ENCODE results near the gene JAGN1. TPM values are rescaled to one million over a fixed set of nuclear protein-coding genes. Genes with fewer than 3 reads are reported as not detected.

JAGN1 gene
- total and polyA plus RNA-seq, 4 donors = 19.8 to 34.1 (median 24.4) TPM

DNA sequence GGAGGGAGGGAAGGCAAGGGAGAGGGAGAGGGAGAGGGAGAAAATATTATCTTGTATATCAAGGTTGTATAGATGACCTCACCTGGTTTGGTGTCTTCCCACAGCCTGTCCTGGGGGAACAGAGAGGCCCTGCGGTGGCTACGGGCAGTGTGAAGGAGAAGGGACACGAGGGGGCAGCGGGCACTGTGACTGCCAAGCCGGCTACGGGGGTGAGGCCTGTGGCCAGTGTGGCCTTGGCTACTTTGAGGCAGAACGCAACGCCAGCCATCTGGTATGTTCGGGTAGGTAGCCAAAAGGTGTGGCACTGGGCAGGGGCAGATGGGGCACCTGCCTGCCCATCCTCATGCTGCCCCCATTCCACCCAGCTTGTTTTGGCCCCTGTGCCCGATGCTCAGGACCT is 50.3 kb downstream of the JAGN1 start:
- intact Hi-C loops (cut with DNase I) = no loop called here
- no peaks in the 10 kb centered on the region for H3K27me3 ChIP-seq (ENCODE audit: control insufficient read depth in 1 of 2, insufficient read depth in 2 of 2, low read length in 1 of 2)
- 92 to 96% methylated on average over 10 of the region's 10 CpGs for WGBS, 2 donors
- H3K4me3 ChIP-seq (ENCODE audit: low read length in 2 of 2) = no peak overlapping the region
- H3K36me3 ChIP-seq (ENCODE audit: control insufficient read depth in 1 of 2, insufficient read depth in 2 of 2, low read length in 1 of 2) = no peaks in the 10 kb centered on the region
- DNase-seq = peak in 1 of 2 donors; percentile 63
- no peaks in the 10 kb centered on the region for H3K4me1 ChIP-seq (ENCODE audit: control insufficient read depth in 1 of 2, insufficient read depth in 2 of 2, low read length in 2 of 2)
- no peak overlapping the region for H3K27ac ChIP-seq (ENCODE audit: low read depth in 1 of 2, low read length in 2 of 2)
- ATAC-seq (ENCODE audit: low FRiP score) = no peak
- no peaks in the 10 kb centered on the region for H3K9me3 ChIP-seq (ENCODE audit: control insufficient read depth, low read length)

DNA sequence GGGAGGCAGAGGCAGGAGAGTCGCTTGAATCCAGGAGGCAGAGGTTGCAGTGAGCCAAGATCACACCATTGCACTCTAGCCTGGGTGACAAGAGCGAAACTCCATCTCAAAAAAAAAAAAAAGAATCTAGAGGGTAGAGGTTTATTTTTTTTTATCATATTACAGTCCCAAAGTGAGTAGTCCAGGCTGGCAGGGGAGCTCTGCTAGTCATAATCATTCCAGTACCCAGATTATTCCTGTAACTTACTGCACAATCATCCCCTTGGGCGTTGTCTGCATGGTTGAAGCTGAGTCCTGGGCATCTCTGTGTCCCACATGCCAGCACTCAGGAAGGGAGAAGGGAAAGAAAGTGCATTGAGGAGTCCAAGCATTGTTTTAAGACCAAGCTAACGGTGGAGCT is 51.8 kb downstream of the JAGN1 start:
- Histone ChIP-seq H3K36me3 (ENCODE audit: control insufficient read depth in 1 of 2, insufficient read depth in 2 of 2, low read length in 1 of 2) (no peaks in the 10 kb centered on the region), H3K9me3 (ENCODE audit: control insufficient read depth, low read length) (no peaks in the 10 kb centered on the region), H3K27me3 (ENCODE audit: control insufficient read depth in 1 of 2, insufficient read depth in 2 of 2, low read length in 1 of 2) (no peaks in the 10 kb centered on the region), H3K27ac (ENCODE audit: low read depth in 1 of 2, low read length in 2 of 2) (no peak overlapping the region), H3K4me1 (ENCODE audit: control insufficient read depth in 1 of 2, insufficient read depth in 2 of 2, low read length in 2 of 2) (no peaks in the 10 kb centered on the region), H3K4me3 (ENCODE audit: low read length in 2 of 2) (no peak overlapping the region)
- peak in 1 of 2 donors; percentile 2 for DNase-seq
- intact Hi-C loops (cut with DNase I) = no loop called here
- no peak for ATAC-seq (ENCODE audit: low FRiP score)
- 77 to 84% methylated on average over 4 of the region's 4 CpGs for WGBS, 2 donors

DNA sequence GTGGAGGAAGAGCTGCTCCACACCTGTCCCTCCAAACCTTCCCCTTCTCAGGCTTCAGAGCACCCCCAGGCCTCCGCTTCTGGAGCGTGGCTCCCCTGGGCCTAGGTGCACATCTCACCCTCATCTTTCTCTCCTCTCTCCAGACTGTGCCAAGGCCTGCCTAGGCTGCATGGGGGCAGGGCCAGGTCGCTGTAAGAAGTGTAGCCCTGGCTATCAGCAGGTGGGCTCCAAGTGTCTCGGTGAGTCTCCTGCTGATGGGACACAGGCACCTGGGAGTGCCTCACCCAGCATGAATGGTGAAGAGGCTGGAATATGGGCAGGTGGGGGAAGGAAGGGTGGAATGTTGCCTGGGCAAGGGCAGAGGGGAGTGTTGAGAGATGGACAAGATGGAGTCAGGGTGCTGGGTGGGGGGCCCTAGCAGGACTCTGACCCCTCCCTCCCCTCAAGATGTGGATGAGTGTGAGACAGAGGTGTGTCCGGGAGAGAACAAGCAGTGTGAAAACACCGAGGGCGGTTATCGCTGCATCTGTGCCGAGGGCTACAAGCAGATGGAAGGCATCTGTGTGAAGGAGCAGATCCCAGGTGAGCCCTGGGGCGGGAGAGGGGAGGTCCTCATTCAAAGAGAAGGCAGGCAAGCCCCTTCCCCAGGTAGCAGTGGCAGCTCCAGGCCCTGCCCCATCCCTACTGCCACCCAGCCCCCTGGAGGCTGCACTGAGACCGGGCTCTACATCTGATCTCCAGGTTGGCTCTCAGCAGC is 52.7 kb downstream of the JAGN1 start:
- intact Hi-C loops (cut with DNase I) = no loop called here
- WGBS, 2 donors = 87 to 90% methylated on average over 10 to 11 of the region's 11 CpGs
- no peak overlapping the region for H3K4me3 ChIP-seq (ENCODE audit: low read length in 2 of 2)
- H3K36me3 ChIP-seq (ENCODE audit: control insufficient read depth in 1 of 2, insufficient read depth in 2 of 2, low read length in 1 of 2) = no peaks in the 10 kb centered on the region
- H3K27me3 ChIP-seq (ENCODE audit: control insufficient read depth in 1 of 2, insufficient read depth in 2 of 2, low read length in 1 of 2) = no peaks in the 10 kb centered on the region
- ATAC-seq (ENCODE audit: low FRiP score) (no peak), DNase-seq (peak in 1 of 2 donors; percentile 66)
- H3K4me1 ChIP-seq (ENCODE audit: control insufficient read depth in 1 of 2, insufficient read depth in 2 of 2, low read length in 2 of 2) = no peaks in the 10 kb centered on the region
- no peak overlapping the region for H3K27ac ChIP-seq (ENCODE audit: low read depth in 1 of 2, low read length in 2 of 2)
- no peaks in the 10 kb centered on the region for H3K9me3 ChIP-seq (ENCODE audit: control insufficient read depth, low read length)

Other genes starting within 250 kb of the JAGN1 start
- gene MTMR14, start 241.1 kb upstream of the JAGN1 start, total RNA-seq = 10 to 100 TPM; 28.2 to 34.0 TPM
- 10 to 100 TPM; 12.0 to 34.8 TPM for gene MTMR14, start 241.1 kb upstream of the JAGN1 start, polyA plus RNA-seq
- gene CPNE9, start 186.8 kb upstream of the JAGN1 start, total RNA-seq = not detected
- not detected for gene CPNE9, start 186.8 kb upstream of the JAGN1 start, polyA plus RNA-seq
- gene BRPF1, start 158.9 kb upstream of the JAGN1 start, total RNA-seq = 10 to 100 TPM; 16.6 to 17.6 TPM
- gene BRPF1, start 158.9 kb upstream of the JAGN1 start, polyA plus RNA-seq = 1 to 10 TPM; 4.1 to 6.6 TPM
- gene OGG1, start 140.7 kb upstream of the JAGN1 start, total RNA-seq = 10 to 100 TPM; 25.8 to 32.6 TPM
- 10 to 100 TPM; 15.7 to 25.9 TPM for gene OGG1, start 140.7 kb upstream of the JAGN1 start, polyA plus RNA-seq
- 10 to 100 TPM; 31.4 to 40.2 TPM for gene CAMK1, start 120.7 kb upstream of the JAGN1 start, total RNA-seq
- 10 to 100 TPM; 24.7 to 58.0 TPM for gene CAMK1, start 120.7 kb upstream of the JAGN1 start, polyA plus RNA-seq
- gene TADA3, start 98.1 kb upstream of the JAGN1 start, total RNA-seq = 10 to 100 TPM; 44.9 to 48.3 TPM
- 10 to 100 TPM; 50.4 to 52.0 TPM for gene TADA3, start 98.1 kb upstream of the JAGN1 start, polyA plus RNA-seq
- gene ARPC4, start 97.5 kb upstream of the JAGN1 start, total RNA-seq = 100 to 1,000 TPM; 126 to 165 TPM
- 100 to 1,000 TPM in 1 of 2 donors, 10 to 100 TPM in 1; 98.4 to 165 TPM for gene ARPC4, start 97.5 kb upstream of the JAGN1 start, polyA plus RNA-seq
- gene TTLL3, start 80.3 kb upstream of the JAGN1 start, total RNA-seq = 100 to 1,000 TPM in 1 of 2 donors, 10 to 100 TPM in 1; 40.3 to 108 TPM
- 100 to 1,000 TPM in 1 of 2 donors, 10 to 100 TPM in 1; 12.3 to 120 TPM for gene TTLL3, start 80.3 kb upstream of the JAGN1 start, polyA plus RNA-seq
- gene RPUSD3, start 46.6 kb upstream of the JAGN1 start, total RNA-seq = 10 to 100 TPM; 19.8 to 28.5 TPM
- gene RPUSD3, start 46.6 kb upstream of the JAGN1 start, polyA plus RNA-seq = 10 to 100 TPM; 17.2 to 27.8 TPM
- under 1 TPM in 1 of 2 donors, not detected in 1; 0.87 TPM for gene CIDEC, start 10.4 kb upstream of the JAGN1 start, total RNA-seq
- gene CIDEC, start 10.4 kb upstream of the JAGN1 start, polyA plus RNA-seq = 10 to 100 TPM in 1 of 2 donors, 1 to 10 TPM in 1; 1.1 to 75.3 TPM
- 10 to 100 TPM; 11.0 to 13.7 TPM for gene IL17RE, start 12.2 kb downstream of the JAGN1 start, total RNA-seq
- gene IL17RE, start 12.2 kb downstream of the JAGN1 start, polyA plus RNA-seq = 10 to 100 TPM in 1 of 2 donors, 1 to 10 TPM in 1; 7.0 to 14.5 TPM
- 10 to 100 TPM; 25.6 to 33.8 TPM for gene IL17RC, start 26.5 kb downstream of the JAGN1 start, total RNA-seq
- 100 to 1,000 TPM in 1 of 2 donors, 1 to 10 TPM in 1; 8.6 to 108 TPM for gene IL17RC, start 26.5 kb downstream of the JAGN1 start, polyA plus RNA-seq
- gene CRELD1, start 43.2 kb downstream of the JAGN1 start, total RNA-seq = 10 to 100 TPM; 30.8 to 44.3 TPM
- gene CRELD1, start 43.2 kb downstream of the JAGN1 start, polyA plus RNA-seq = 10 to 100 TPM; 35.7 to 36.2 TPM
- 1 to 10 TPM; 1.7 to 2.1 TPM for gene PRRT3, start 61.8 kb downstream of the JAGN1 start, total RNA-seq
- 1 to 10 TPM in 1 of 2 donors, under 1 TPM in 1; 0.25 to 2.4 TPM for gene PRRT3, start 61.8 kb downstream of the JAGN1 start, polyA plus RNA-seq
- gene EMC3, start 96.2 kb downstream of the JAGN1 start, total RNA-seq = 10 to 100 TPM; 47.8 to 48.8 TPM
- 10 to 100 TPM; 26.3 to 55.8 TPM for gene EMC3, start 96.2 kb downstream of the JAGN1 start, polyA plus RNA-seq
- gene FANCD2, start 135.8 kb downstream of the JAGN1 start, total RNA-seq = 1 to 10 TPM; 1.9 to 5.4 TPM
- 1 to 10 TPM in 1 of 2 donors, not detected in 1; 4.7 TPM for gene FANCD2, start 135.8 kb downstream of the JAGN1 start, polyA plus RNA-seq
- gene FANCD2OS, start 217.6 kb downstream of the JAGN1 start, total RNA-seq = not detected
- gene FANCD2OS, start 217.6 kb downstream of the JAGN1 start, polyA plus RNA-seq = not detected
- 100 to 1,000 TPM; 103 to 108 TPM for gene BRK1, start 225.1 kb downstream of the JAGN1 start, total RNA-seq
- 100 to 1,000 TPM; 287 to 372 TPM for gene BRK1, start 225.1 kb downstream of the JAGN1 start, polyA plus RNA-seq

All from aorta (tissue), 5 donors.